ENCODE data around the gene NFIA.

DNA sequence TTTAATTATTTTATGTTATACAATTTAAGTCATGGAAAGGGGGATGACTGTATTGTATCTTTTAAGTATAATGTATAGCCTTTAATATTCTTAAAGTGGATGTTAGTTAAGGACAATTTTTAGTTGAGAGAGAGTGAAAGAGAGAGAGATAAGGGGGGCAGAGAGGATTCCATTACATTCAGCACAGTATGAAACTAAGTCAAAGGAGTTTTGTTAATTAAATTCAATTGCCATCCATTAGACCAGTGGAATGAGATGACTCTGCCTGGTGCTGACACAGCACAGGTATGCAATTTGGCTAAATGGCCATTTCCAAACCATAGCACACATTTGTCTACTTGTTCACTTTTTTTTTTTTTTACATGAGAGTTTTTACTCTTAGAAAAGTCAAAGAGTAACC lies 27.5 kb downstream of the NFIA start:
- no peak for TF ChIP-seq CTCF (IDR thresholded peaks at IDR 0.05)
- no peak for TF ChIP-seq EZH2 (IDR thresholded peaks at IDR 0.05; ENCODE audit: borderline replicate concordance, insufficient read depth, low read depth, low read length, poor library complexity, severe bottlenecking)

Data from B cell (primary cell).